ENCODE data around the gene HECW1. TPM values are rescaled to one million over a fixed set of nuclear protein-coding genes. Genes with fewer than 3 reads are reported as not detected.

The HECW1 gene
- total RNA-seq, 1 donor from 2014 or later: 0.15 TPM

- H3K4me1 Mint-ChIP-seq (ENCODE audit: unreplicated experiment): no peaks in the 10 kb centered on the region
- DNase-seq (ENCODE audit: low spot score): no peak
- no peaks in the 10 kb centered on the region for H3K36me3 Mint-ChIP-seq (ENCODE audit: low read depth, unreplicated experiment)
- no peaks in the 10 kb centered on the region for H3K27me3 Mint-ChIP-seq (ENCODE audit: unreplicated experiment)
- H3K27ac Mint-ChIP-seq (ENCODE audit: unreplicated experiment): no peak overlapping the region
- no peak overlapping the region for H3K4me3 Mint-ChIP-seq (ENCODE audit: unreplicated experiment)
- no peak for TF ChIP-seq CTCF (IDR thresholded peaks at IDR 0.05; ENCODE audit: unreplicated experiment)
- H3K9me3 Mint-ChIP-seq (ENCODE audit: unreplicated experiment): no peaks in the 10 kb centered on the region
These were observed 416.3 kb downstream of the HECW1 start for GRCh38 chr7:43528576-43529354.

- no peak for DNase-seq (ENCODE audit: low spot score)
- no peaks in the 10 kb centered on the region for H3K9me3 Mint-ChIP-seq (ENCODE audit: unreplicated experiment)
- H3K27me3 Mint-ChIP-seq (ENCODE audit: unreplicated experiment): no peaks in the 10 kb centered on the region
- no peak overlapping the region for H3K27ac Mint-ChIP-seq (ENCODE audit: unreplicated experiment)
- no peaks in the 10 kb centered on the region for H3K36me3 Mint-ChIP-seq (ENCODE audit: low read depth, unreplicated experiment)
- no peak for TF ChIP-seq CTCF (IDR thresholded peaks at IDR 0.05; ENCODE audit: unreplicated experiment)
- no peaks in the 10 kb centered on the region for H3K4me1 Mint-ChIP-seq (ENCODE audit: unreplicated experiment)
- H3K4me3 Mint-ChIP-seq (ENCODE audit: unreplicated experiment): no peak overlapping the region
These were observed 418.3 kb downstream of the HECW1 start for GRCh38 chr7:43530553-43531410.

DNA sequence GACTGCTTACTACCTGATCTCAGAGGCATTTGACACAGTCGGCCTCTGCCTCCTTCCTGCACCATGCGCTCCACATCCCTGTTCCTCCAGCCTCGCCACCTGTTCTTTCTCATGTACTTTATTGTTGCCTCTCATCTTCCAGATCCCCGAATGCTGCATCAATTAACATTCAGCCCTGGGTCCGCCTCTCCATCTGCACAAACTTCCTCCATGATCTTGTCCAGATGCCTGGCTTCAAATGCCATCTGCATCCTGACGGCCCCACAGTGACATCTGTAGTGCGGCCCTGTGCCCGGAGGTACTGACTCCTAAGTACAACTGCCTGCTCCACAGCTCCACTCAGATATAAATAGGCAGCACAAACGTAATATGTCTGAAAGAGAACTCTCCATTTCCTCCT lies 419.3 kb downstream of the HECW1 start:
- no peak overlapping the region for H3K4me3 Mint-ChIP-seq (ENCODE audit: unreplicated experiment)

DNA sequence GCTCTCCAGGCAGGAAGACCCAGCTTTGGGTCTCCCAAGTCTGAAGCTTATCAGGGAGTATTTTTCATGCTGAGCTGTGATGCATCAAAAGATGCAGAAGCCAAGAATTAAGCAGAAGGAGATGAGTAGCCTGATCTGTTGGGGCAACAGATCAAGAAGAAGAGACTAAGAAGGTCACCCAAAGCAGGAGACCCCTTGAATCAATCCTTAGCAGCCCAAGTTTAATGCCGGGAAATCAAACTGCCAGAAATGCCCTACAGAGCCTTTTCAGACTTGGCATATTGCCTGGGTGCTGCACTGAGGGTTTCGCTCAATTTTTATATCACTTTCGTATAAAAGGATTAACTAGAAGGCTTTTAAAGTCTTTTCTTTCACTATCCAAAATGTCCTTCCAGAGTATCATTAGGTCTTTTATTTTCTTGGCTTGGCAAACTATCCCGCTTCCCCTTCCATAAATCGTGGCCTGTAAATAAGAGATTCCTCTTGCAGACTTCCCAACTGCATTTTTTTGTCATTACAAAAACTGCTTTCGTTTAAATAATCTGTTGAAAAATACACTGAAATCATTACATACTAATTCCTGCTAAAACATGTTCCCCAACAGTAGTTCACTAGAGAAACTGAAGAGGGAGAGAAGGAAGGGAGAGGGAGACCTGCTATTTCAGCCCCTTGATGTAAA lies 421.5 kb downstream of the HECW1 start:
- TF ChIP-seq CTCF (IDR thresholded peaks at IDR 0.05; ENCODE audit: unreplicated experiment): no peak
- Mint-ChIP-seq H3K4me3 (ENCODE audit: unreplicated experiment) (no peak overlapping the region), H3K27me3 (ENCODE audit: unreplicated experiment) (no peaks in the 10 kb centered on the region), H3K36me3 (ENCODE audit: low read depth, unreplicated experiment) (no peaks in the 10 kb centered on the region), H3K27ac (ENCODE audit: unreplicated experiment) (no peak overlapping the region), H3K4me1 (ENCODE audit: unreplicated experiment) (no peaks in the 10 kb centered on the region), H3K9me3 (ENCODE audit: unreplicated experiment) (no peaks in the 10 kb centered on the region)
- no peak for DNase-seq (ENCODE audit: low spot score)

More for the DNA sequence above, 419.3 kb downstream of the HECW1 start:
- TF ChIP-seq CTCF (IDR thresholded peaks at IDR 0.05; ENCODE audit: unreplicated experiment): no peak
- Mint-ChIP-seq H3K9me3 (ENCODE audit: unreplicated experiment) (no peaks in the 10 kb centered on the region), H3K4me1 (ENCODE audit: unreplicated experiment) (no peaks in the 10 kb centered on the region), H3K27ac (ENCODE audit: unreplicated experiment) (no peak overlapping the region), H3K27me3 (ENCODE audit: unreplicated experiment) (no peaks in the 10 kb centered on the region), H3K36me3 (ENCODE audit: low read depth, unreplicated experiment) (no peaks in the 10 kb centered on the region)
- no peak for DNase-seq (ENCODE audit: low spot score)
